GM12891 (cell line): ENCODE results near the gene TMEM178A.

ENCODE experiments used
- DNase-seq: peaks from one replicate; pipeline ENCODE4 v3.0.0; 2011; ENCODE audit warnings: low spot score; ENCODE audit not compliant: insufficient read length
- FAIRE-seq: peaks from 2 replicates; lab custom pipeline; 2011; peaks lifted over from hg19 to GRCh38; lab: Jason Lieb, UNC
- PAX5 ChIP-seq: IDR thresholded peaks from 2 replicates; pipeline ENCODE4 v1.6.1; 2011; ENCODE audit warnings: low read length, moderate library complexity, mild to moderate bottlenecking; ENCODE audit not compliant: insufficient read depth, severe bottlenecking
- POLR2A ChIP-seq: IDR thresholded peaks from 2 replicates; pipeline ENCODE4 v1.6.1; 2011; ENCODE audit warnings: low read depth, low read length, control low read depth
- POLR2AphosphoS5 ChIP-seq: IDR thresholded peaks from 2 replicates; pipeline ENCODE4 v1.6.1; 2011; ENCODE audit warnings: low read depth, low read length, control low read depth
- POU2F2 ChIP-seq: IDR thresholded peaks from 2 replicates; pipeline ENCODE4 v1.6.1; 2011; ENCODE audit warnings: low read depth, mild to moderate bottlenecking, control low read depth, low read length, moderate library complexity
- SPI1 ChIP-seq: IDR thresholded peaks from 2 replicates; pipeline ENCODE4 v1.6.1; 2011; ENCODE audit warnings: low read depth, low read length, control low read depth
- TAF1 ChIP-seq: IDR thresholded peaks from 2 replicates; pipeline ENCODE4 v1.6.1; 2011; ENCODE audit warnings: low read depth, low read length, control low read depth

TMEM178A gene

DNA sequence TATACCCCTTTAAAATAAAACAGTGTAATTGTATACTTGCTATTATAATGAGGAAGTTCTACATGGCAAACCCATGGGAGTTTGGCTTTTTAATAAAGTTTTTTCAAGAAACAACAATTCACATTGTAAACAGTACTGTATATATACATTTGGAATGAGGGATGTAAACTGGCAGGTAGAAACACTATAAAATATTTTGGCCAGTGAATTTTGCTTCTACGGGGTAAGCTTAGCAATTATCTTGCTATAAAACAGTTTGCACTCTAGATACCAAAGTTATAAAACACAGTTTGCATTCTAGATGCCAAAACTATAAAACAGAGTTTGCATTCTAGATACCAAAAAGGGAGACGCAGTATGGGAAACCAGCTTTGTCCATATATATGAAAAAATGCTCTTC is 96.7 kb downstream of the TMEM178A start:
- no peak for FAIRE-seq
- DNase-seq = no peak
- no peak for TF ChIP-seq POU2F2
- no peak for TF ChIP-seq POLR2AphosphoS5
- TF ChIP-seq TAF1 = no peak
- TF ChIP-seq SPI1 = no peak
- no peak for TF ChIP-seq PAX5
- TF ChIP-seq POLR2A = no peak
